HG03442 (cell line): ENCODE data around the gene CR1.
"Not testable (repeated sequence)": the region's sequence is repeated elsewhere in the genome, so short reads cannot be mapped to it uniquely, and the experiment has no call there.

Source experiments
- ATAC-seq: cut with Tn5 transposase; IDR thresholded peaks from one replicate; pipeline ENCODE4 v1.9.1; 2021; ENCODE audit warnings: mild to moderate bottlenecking, moderate library complexity; ENCODE audit not compliant: unreplicated experiment

CR1 gene

GRCh38 chr1:207669528-207670009 is 173.6 kb downstream of the CR1 start:
- no peak for ATAC-seq

GRCh38 chr1:207670192-207670591 is 174.2 kb downstream of the CR1 start:
- peak; percentile 55 for ATAC-seq

GRCh38 chr1:207670997-207671396 is 175.0 kb downstream of the CR1 start:
- no peak for ATAC-seq

- no peak for ATAC-seq
Observed at GRCh38 chr1:207672522-207673130, 176.7 kb downstream of the CR1 start.

GRCh38 chr1:207673399-207673798 is 177.4 kb downstream of the CR1 start:
- ATAC-seq = no peak

GRCh38 chr1:207676153-207676552 is 180.2 kb downstream of the CR1 start:
- no peak for ATAC-seq

- not testable (repeated sequence) for ATAC-seq
Observed at GRCh38 chr1:207680590-207681388, 184.8 kb downstream of the CR1 start.

GRCh38 chr1:207682872-207683434 is 187.0 kb downstream of the CR1 start:
- ATAC-seq = not testable (repeated sequence)

GRCh38 chr1:207690551-207690950 is 194.6 kb downstream of the CR1 start:
- not testable (repeated sequence) for ATAC-seq

GRCh38 chr1:207691010-207691409 is 195.1 kb downstream of the CR1 start:
- no peak for ATAC-seq
